Activated T-cell treated with anti-CD3 and anti-CD28 coated beads for 4 hours (primary cell): ENCODE data around the gene FGGY.
"Not testable (repeated sequence)": the region's sequence is repeated elsewhere in the genome, so short reads cannot be mapped to it uniquely, and the experiment has no call there.

Experiments
- DNase-seq: peaks from one replicate; pipeline ENCODE4 v3.0.0-alpha.2; 2020

The FGGY gene

GRCh38 chr1:59296358-59297256 is at the start of gene FGGY:
Gene FGGY (plus strand): TSS chr1:59297094. CDS start chr1:59321550, 24,456 bp downstream.
- DNase-seq: peak; percentile 47

GRCh38 chr1:59248758-59249157 is 48.1 kb upstream of the FGGY start:
- DNase-seq: no peak

- DNase-seq: no peak
Measured at GRCh38 chr1:59249396-59250137, 47.3 kb upstream of the FGGY start.

GRCh38 chr1:59251061-59251460 is 45.8 kb upstream of the FGGY start:
- DNase-seq: not testable (repeated sequence)

- DNase-seq: not testable (repeated sequence)
Measured at GRCh38 chr1:59256429-59256828, 40.5 kb upstream of the FGGY start.

- no peak for DNase-seq
Measured at GRCh38 chr1:59258412-59259032, 38.4 kb upstream of the FGGY start.

GRCh38 chr1:59261537-59261936 is 35.4 kb upstream of the FGGY start:
- no peak for DNase-seq

- DNase-seq: no peak
Measured at GRCh38 chr1:59262631-59263030, 34.3 kb upstream of the FGGY start.

GRCh38 chr1:59263111-59263510 is 33.8 kb upstream of the FGGY start:
- no peak for DNase-seq

- no peak for DNase-seq
Measured at GRCh38 chr1:59265622-59266021, 31.3 kb upstream of the FGGY start.

- no peak for DNase-seq
Measured at GRCh38 chr1:59266180-59266926, 30.5 kb upstream of the FGGY start.

GRCh38 chr1:59266927-59267293 is 30.0 kb upstream of the FGGY start:
- DNase-seq: no peak

GRCh38 chr1:59268406-59268805 is 28.5 kb upstream of the FGGY start:
- no peak for DNase-seq

- no peak for DNase-seq
Measured at GRCh38 chr1:59271561-59272260, 25.2 kb upstream of the FGGY start.

- DNase-seq: no peak
Measured at GRCh38 chr1:59272507-59272906, 24.4 kb upstream of the FGGY start.

GRCh38 chr1:59276439-59276851 is 20.4 kb upstream of the FGGY start:
- DNase-seq: no peak

- DNase-seq: no peak
Measured at GRCh38 chr1:59278780-59279354, 18.0 kb upstream of the FGGY start.

- DNase-seq: no peak
Measured at GRCh38 chr1:59279645-59280044, 17.2 kb upstream of the FGGY start.

GRCh38 chr1:59282951-59283350 is 13.9 kb upstream of the FGGY start:
- no peak for DNase-seq

GRCh38 chr1:59285691-59286090 is 11.2 kb upstream of the FGGY start:
- DNase-seq: no peak

- DNase-seq: no peak
Measured at GRCh38 chr1:59288046-59288445, 8.8 kb upstream of the FGGY start.

GRCh38 chr1:59289570-59289969 is 7.3 kb upstream of the FGGY start:
- no peak for DNase-seq
